Ascending aorta (tissue), 2 donors: ENCODE data around the gene HS3ST5. TPM values are rescaled to one million over a fixed set of nuclear protein-coding genes. Genes with fewer than 3 reads are reported as not detected.

Experiments
- DNase-seq, 2 donors: peaks; one replicate each; pipeline ENCODE4 v3.0.0-alpha.2; 2019; ENCODE audit warnings: low spot score in 2 of 2
- H3K27ac ChIP-seq, 2 donors: fragments of 200-600 bp; sonication (generic); one replicate each; pipeline ENCODE4 v1.5.1; 2016 to 2017; ENCODE audit warnings: mild to moderate bottlenecking in 1 of 2
- H3K27me3 ChIP-seq: fragments of 200-600 bp; sonication (generic); one replicate; pipeline ENCODE4 v1.5.1; 2017
- H3K36me3 ChIP-seq, 2 donors: fragments of 200-600 bp; sonication (generic); one replicate each; pipeline ENCODE4 v1.5.1; 2016
- H3K4me1 ChIP-seq, 2 donors: fragments of 200-600 bp; sonication (generic); one replicate each; pipeline ENCODE4 v1.5.1; 2016 to 2017; ENCODE audit warnings: mild to moderate bottlenecking in 1 of 2
- H3K4me3 ChIP-seq, 2 donors: fragments of 200-600 bp; sonication (generic); one replicate each; pipeline ENCODE4 v1.5.1; 2016 to 2017; ENCODE audit warnings: mild to moderate bottlenecking in 1 of 2
- H3K9me3 ChIP-seq, 2 donors: fragments of 200-600 bp; sonication (generic); one replicate each; pipeline ENCODE4 v1.5.1; 2016
- intact Hi-C: fragments of 100-400 bp; cut with DNase I; formaldehyde crosslinking; loops from one replicate; pipeline ENCODE4 v1.15.1; 2023
- total RNA-seq: library from RNA; depleted of rRNA; stranded (reverse); fragments of >200 nt; gene quantifications from one replicate; pipeline ENCODE4 v1.1.0, GENCODE V29; 2016
- TF ChIP-seq, protein P1 (sequence below), 3 experiments: fragments of 200-600 bp in 2 of 3; fragments of 450-650 bp in 1 of 3; sonication (generic) in 2 of 3; IDR thresholded peaks; one replicate each; pipeline ENCODE4 v1.5.1; 2016 to 2019; ENCODE audit warnings: antibody characterized with exemption in 3 of 3, mild to moderate bottlenecking in 1 of 3, moderate library complexity in 1 of 3

HS3ST5 gene
- total RNA-seq, 1 donor from 2014 or later: not detected

DNA sequence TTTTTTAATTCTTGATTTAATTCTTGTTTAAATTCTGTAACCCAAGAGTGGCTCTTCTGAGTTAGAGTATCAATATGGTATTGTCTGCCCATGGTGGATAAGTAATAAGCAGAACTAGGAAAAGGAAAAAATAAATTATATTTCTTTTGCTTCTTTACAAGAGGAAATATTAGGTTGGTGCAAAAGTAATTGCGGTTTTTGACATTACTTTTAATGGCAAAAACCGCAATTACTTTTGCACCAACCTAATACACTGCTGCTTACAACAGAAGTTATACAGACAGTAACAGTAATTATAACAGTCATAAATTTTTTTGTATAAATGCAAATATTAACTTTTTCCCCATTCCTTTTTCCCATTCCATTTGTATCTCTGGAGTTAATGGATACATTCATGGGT lies 65.6 kb downstream of the HS3ST5 start:
- intact Hi-C loops: no loop called here
- TF ChIP-seq, protein P1, sequence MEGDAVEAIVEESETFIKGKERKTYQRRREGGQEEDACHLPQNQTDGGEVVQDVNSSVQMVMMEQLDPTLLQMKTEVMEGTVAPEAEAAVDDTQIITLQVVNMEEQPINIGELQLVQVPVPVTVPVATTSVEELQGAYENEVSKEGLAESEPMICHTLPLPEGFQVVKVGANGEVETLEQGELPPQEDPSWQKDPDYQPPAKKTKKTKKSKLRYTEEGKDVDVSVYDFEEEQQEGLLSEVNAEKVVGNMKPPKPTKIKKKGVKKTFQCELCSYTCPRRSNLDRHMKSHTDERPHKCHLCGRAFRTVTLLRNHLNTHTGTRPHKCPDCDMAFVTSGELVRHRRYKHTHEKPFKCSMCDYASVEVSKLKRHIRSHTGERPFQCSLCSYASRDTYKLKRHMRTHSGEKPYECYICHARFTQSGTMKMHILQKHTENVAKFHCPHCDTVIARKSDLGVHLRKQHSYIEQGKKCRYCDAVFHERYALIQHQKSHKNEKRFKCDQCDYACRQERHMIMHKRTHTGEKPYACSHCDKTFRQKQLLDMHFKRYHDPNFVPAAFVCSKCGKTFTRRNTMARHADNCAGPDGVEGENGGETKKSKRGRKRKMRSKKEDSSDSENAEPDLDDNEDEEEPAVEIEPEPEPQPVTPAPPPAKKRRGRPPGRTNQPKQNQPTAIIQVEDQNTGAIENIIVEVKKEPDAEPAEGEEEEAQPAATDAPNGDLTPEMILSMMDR (IDR thresholded peaks at IDR 0.05): no peak
- Histone ChIP-seq H3K4me1 (no peaks in the 10 kb centered on the region), H3K27me3 (no peaks in the 10 kb centered on the region), H3K27ac (no peak overlapping the region), H3K9me3 (no peaks in the 10 kb centered on the region), H3K36me3 (no peaks in the 10 kb centered on the region), H3K4me3 (no peak overlapping the region)
- no peak for DNase-seq

DNA sequence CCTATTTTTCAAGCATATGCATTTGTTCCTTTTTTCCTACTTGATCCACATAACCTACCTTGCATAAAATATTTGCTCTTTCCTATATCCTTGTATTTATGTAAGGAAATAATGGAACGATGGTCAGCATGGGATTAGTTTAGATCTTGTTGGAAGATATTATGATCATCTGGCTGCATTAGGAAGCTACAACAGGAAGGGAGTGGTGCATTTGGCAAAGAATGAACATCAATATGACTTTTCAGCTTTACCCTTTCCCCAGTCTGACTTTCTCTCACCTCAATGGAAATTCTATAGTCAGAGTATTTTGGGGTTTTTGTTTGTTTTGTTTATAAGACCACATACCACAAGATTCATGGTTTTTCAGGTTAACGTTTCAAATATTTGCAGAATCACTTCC lies 66.0 kb downstream of the HS3ST5 start:
- intact Hi-C loops: no loop called here
- Histone ChIP-seq H3K9me3 (no peaks in the 10 kb centered on the region), H3K4me3 (no peak overlapping the region), H3K36me3 (no peaks in the 10 kb centered on the region), H3K27ac (no peak overlapping the region), H3K27me3 (no peaks in the 10 kb centered on the region), H3K4me1 (no peaks in the 10 kb centered on the region)
- TF ChIP-seq, protein P1 (IDR thresholded peaks at IDR 0.05): no peak
- DNase-seq: no peak

DNA sequence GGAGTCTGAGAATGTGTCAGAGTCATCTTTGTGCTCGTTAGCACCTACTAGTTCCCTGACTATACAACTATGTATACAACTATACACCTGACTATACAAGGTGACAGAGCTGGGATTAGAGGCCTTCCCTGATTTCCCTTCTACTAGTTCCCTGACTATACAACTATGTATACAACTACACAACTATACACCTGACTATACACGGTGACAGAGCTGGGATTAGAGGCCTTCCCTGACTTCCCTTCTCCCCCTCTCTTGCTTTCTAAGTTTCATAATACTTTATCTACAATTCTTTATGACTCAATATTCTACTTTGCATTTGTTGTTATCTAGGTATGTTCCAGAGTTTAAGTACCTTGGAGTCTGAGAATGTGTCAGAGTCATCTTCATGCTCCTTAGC lies 68.0 kb downstream of the HS3ST5 start:
- Histone ChIP-seq H3K27ac (no peak overlapping the region), H3K9me3 (no peaks in the 10 kb centered on the region), H3K4me3 (no peak overlapping the region), H3K4me1 (no peaks in the 10 kb centered on the region), H3K36me3 (no peaks in the 10 kb centered on the region), H3K27me3 (no peaks in the 10 kb centered on the region)
- no peak for DNase-seq
- TF ChIP-seq, protein P1 (IDR thresholded peaks at IDR 0.05): no peak
- intact Hi-C loops: no loop called here

DNA sequence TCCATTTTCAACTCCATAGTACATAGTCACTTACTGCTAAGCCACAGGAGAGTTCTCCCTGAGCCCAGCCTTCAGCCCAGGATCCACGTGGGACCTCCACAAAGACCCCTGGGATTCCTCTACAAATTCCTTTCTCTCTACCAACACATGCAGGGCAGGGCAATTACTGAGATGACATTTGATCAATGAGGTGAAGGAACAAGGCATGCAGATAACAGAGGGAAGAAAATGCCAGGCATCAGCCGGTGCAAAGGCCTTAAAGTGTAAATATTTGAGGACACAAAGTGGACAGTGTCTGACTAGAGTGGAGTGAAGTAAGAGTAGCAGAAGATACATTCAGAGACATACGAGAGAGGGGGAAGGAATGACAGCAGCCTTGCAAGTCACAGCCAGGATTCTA lies 70.2 kb downstream of the HS3ST5 start:
- Histone ChIP-seq H3K9me3 (no peaks in the 10 kb centered on the region), H3K27ac (no peak overlapping the region), H3K4me1 (no peaks in the 10 kb centered on the region), H3K36me3 (no peaks in the 10 kb centered on the region), H3K27me3 (no peaks in the 10 kb centered on the region), H3K4me3 (no peak overlapping the region)
- intact Hi-C loops: no loop called here
- TF ChIP-seq, protein P1 (IDR thresholded peaks at IDR 0.05): no peak
- no peak for DNase-seq

DNA sequence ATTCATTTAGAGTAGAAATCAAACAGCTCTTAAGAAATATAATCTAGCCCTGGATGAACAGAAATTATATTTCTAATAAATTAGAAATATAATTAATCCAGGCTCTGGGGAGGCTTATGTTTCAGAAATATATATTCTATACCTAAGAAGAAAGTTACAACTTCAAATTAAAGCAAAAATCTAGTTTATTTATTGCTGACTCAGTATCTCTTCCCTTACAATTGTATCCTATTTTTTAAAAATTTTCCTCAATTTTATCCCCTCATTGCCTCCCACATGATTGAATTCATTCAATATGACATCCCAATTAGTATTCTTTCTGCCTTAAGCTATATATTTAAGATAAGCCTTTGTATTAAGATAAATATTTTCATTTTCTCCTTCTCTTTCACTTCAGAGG lies 71.4 kb downstream of the HS3ST5 start:
- intact Hi-C loops: no loop called here
- H3K4me1 ChIP-seq: no peaks in the 10 kb centered on the region
- no peak overlapping the region for H3K4me3 ChIP-seq
- no peaks in the 10 kb centered on the region for H3K9me3 ChIP-seq
- DNase-seq: no peak
- no peaks in the 10 kb centered on the region for H3K36me3 ChIP-seq
- H3K27me3 ChIP-seq: no peaks in the 10 kb centered on the region
- TF ChIP-seq, protein P1 (IDR thresholded peaks at IDR 0.05): no peak
- no peak overlapping the region for H3K27ac ChIP-seq

DNA sequence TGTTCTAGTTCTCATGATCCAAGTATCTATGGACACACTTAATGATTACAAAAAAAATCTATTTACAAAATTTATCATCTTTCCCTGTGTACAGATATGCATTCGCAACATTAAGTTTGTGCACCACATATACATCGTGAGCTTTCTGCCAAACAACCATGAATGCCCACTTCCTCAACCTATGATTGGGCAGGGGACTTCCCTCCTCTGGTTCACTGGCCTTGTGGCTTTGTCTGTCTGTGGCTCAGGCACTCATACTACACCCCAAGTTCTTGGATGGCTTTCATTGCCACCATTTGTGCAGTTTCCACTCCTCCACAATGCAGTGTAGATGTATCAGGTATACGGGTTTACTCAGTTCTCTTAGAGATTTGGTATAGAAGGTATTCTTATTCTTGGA lies 74.9 kb downstream of the HS3ST5 start:
- no peak for DNase-seq
- Histone ChIP-seq H3K27ac (no peak overlapping the region), H3K36me3 (no peaks in the 10 kb centered on the region), H3K4me1 (no peaks in the 10 kb centered on the region), H3K9me3 (no peaks in the 10 kb centered on the region), H3K27me3 (no peaks in the 10 kb centered on the region), H3K4me3 (no peak overlapping the region)
- intact Hi-C loops: no loop called here
- TF ChIP-seq, protein P1 (IDR thresholded peaks at IDR 0.05): no peak
